Measurements from ENCODE around the gene PHC2.

GRCh38 chr1:33346533-33346926 is 84.4 kb downstream of the PHC2 start:
- TF ChIP-seq ZNF248 (tag by site-specific recombination; IDR thresholded peaks at IDR 0.05) (no peak), PATZ1 (tag by site-specific recombination; IDR thresholded peaks at IDR 0.05) (no peak), ZNF292 (tag by site-specific recombination; IDR thresholded peaks at IDR 0.05; ENCODE audit: borderline replicate concordance, low read depth) (no peak), CTCF (tag by site-specific recombination; IDR thresholded peaks at IDR 0.05) (no peak), YY1 (tag by site-specific recombination; IDR thresholded peaks at IDR 0.05) (no peak), ZNF645 (tag by site-specific recombination; IDR thresholded peaks at IDR 0.05) (no peak), ZNF239 (tag by site-specific recombination; IDR thresholded peaks at IDR 0.05) (no peak), ZFP3 (tag by site-specific recombination; IDR thresholded peaks at IDR 0.05; ENCODE audit: low read depth) (no peak), ZBTB7A (tag by site-specific recombination; IDR thresholded peaks at IDR 0.05; ENCODE audit: low read depth) (no peak)
